Ovary (tissue), 9 donors: ENCODE measurements around the gene ABCC1. TPM values are rescaled to one million over a fixed set of nuclear protein-coding genes. Genes with fewer than 3 reads are reported as not detected.

Source experiments
- DNase-seq, 5 donors: peaks; one replicate each; pipeline ENCODE4 v3.0.0-alpha.2; 2019 to 2020
- H3K27ac ChIP-seq, 2 donors: fragments of 200-600 bp; one replicate each; pipeline versions ENCODE4 v1.5.1 to v1.8.0; 2019 to 2022
- H3K27me3 ChIP-seq: fragments of 200-600 bp; one replicate; pipeline ENCODE4 v1.8.0; 2022
- H3K36me3 ChIP-seq: fragments of 200-600 bp; sonication (generic); one replicate; pipeline ENCODE4 v1.5.1; 2019
- H3K4me1 ChIP-seq: one replicate; pipeline ENCODE4 v1.8.1; 2013; ENCODE audit warnings: mild to moderate bottlenecking, moderate library complexity; ENCODE audit not compliant: insufficient read depth
- H3K4me3 ChIP-seq: fragments of 200-600 bp; sonication (generic); one replicate; pipeline ENCODE4 v1.5.1; 2017
- H3K9me3 ChIP-seq, 2 donors: fragments of 200-600 bp in 1 of 2; sonication (generic) in 1 of 2; one replicate each; pipeline versions ENCODE4 v1.5.1 to v1.8.1; 2013 to 2019; ENCODE audit warnings: mild to moderate bottlenecking in 1 of 2, moderate library complexity in 1 of 2
- CTCF ChIP-seq, 3 donors: fragments of 450-650 bp in 2 of 3; fragments of 200-600 bp in 1 of 3; IDR thresholded peaks; one replicate each; pipeline versions ENCODE4 v1.5.1 to v1.8.0; 2016 to 2022; ENCODE audit warnings: antibody characterized with exemption in 3 of 3, mild to moderate bottlenecking in 1 of 3
- EP300 ChIP-seq: sonication (generic); formaldehyde crosslinking; IDR thresholded peaks from one replicate; pipeline ENCODE4 v1.6.1; 2017; ENCODE audit warnings: antibody characterized with exemption
- POLR2A ChIP-seq: fragments of 450-650 bp; IDR thresholded peaks from one replicate; pipeline ENCODE4 v1.6.1; 2017; ENCODE audit warnings: antibody characterized with exemption, mild to moderate bottlenecking, moderate library complexity
- WGBS, 3 donors: extraction: QIAGEN DNeasy Blood & Tissue Kit in 1 of 3; methylation state at CpG; one replicate each; pipeline versions ENCODE4 v1.1.5 to v1.1.7; 2013 to 2017; 5-methylcytosine and 5-hydroxymethylcytosine counted together
- intact Hi-C, 4 donors: fragments of 100-400 bp; cut with DNase I; formaldehyde crosslinking; loops; one replicate each; pipeline versions ENCODE4 v1.11.0 to v1.15.1; 2022 to 2023
- polyA plus RNA-seq, 2 donors: library from polyadenylated mRNA; stranded (reverse); fragments of 200-250 nt in 1 of 2; fragments of 350-450 nt in 1 of 2; fragmentation: Illumina TruSeq in 1 of 2; extraction: RNeasy Lipid Tissue Mini Kit (QIAGEN cat#74804) in 1 of 2; gene quantifications; one replicate each; pipeline ENCODE4 v1.2.3, GENCODE V29; 2013 to 2014
- total RNA-seq, 7 donors: library from RNA; depleted of rRNA in 2 of 7; stranded (reverse); fragments of >200 nt in 2 of 7; fragmentation: NEBNext Ultra II Directional in 3 of 7; extraction: Animal tissue kit (Norgen Biotek cat#: 25700) in 3 of 7; gene quantifications; one replicate each; pipeline versions ENCODE4 v1.1.0 to v1.2.4, GENCODE V29; 2016 to 2023
- donor health status: DM: no; HTN: no; CAD: no; lungs with moderate emphysema.
- donor health status: DM: no; HTN: no; CAD: no.
- donor health status: Bipolar disorder and iron deficiency.
- donor health status: DM: yes; HTN: yes; CAD: no.
- donor health status: DM: no; HTN: no; CAD: no.
- donor health status: DM: yes; HTN: yes; CAD: no.

Gene ABCC1
- total and polyA plus RNA-seq, 9 donors: 10.0 to 31.1 (median 20.9) TPM

GRCh38 chr16:16016388-16016964 is 67.1 kb downstream of the ABCC1 start:
- 97 to 99% (median 97%) methylated on average over 11 of the region's 11 CpGs for WGBS, 3 donors
- Histone ChIP-seq H3K27me3 (no peaks in the 10 kb centered on the region), H3K27ac (no peak overlapping the region), H3K4me1 (peaks cover 4% of the 10 kb centered on the region), H3K36me3 (no peaks in the 10 kb centered on the region), H3K9me3 (no peaks in the 10 kb centered on the region), H3K4me3 (no peak overlapping the region)
- intact Hi-C loops: loop anchor here in 2 of 4 donors (5.0 to 10.0 kb wide), 2 partner anchors 119 to 132 kb away; partner anchors contain the start of gene CEP20 (in 1 of the 2)
- TF ChIP-seq EP300 (no peak), CTCF (IDR thresholded peaks at IDR 0.05) (no peak), POLR2A (no peak)
- DNase-seq: no peak

GRCh38 chr16:16017812-16018211 is 68.4 kb downstream of the ABCC1 start:
- no peak for TF ChIP-seq POLR2A
- TF ChIP-seq CTCF (IDR thresholded peaks at IDR 0.05): no peak
- no peak for TF ChIP-seq EP300
- Histone ChIP-seq H3K27ac (no peak overlapping the region), H3K27me3 (no peaks in the 10 kb centered on the region), H3K4me3 (no peak overlapping the region), H3K9me3 (no peaks in the 10 kb centered on the region), H3K4me1 (peaks cover 12% of the 10 kb centered on the region), H3K36me3 (no peaks in the 10 kb centered on the region)
- 92 to 96% (median 95%) methylated on average over 3 of the region's 3 CpGs for WGBS, 3 donors
- DNase-seq: no peak
- intact Hi-C loops: loop anchor here in 2 of 4 donors (5.0 to 10.0 kb wide), 2 partner anchors 121 to 133 kb away; partner anchors contain the start of gene CEP20 (in 1 of the 2)

- Histone ChIP-seq H3K27me3 (no peaks in the 10 kb centered on the region), H3K36me3 (no peaks in the 10 kb centered on the region), H3K9me3 (no peaks in the 10 kb centered on the region), H3K27ac (no peak overlapping the region), H3K4me3 (no peak overlapping the region), H3K4me1 (peaks cover 12% of the 10 kb centered on the region)
- TF ChIP-seq POLR2A (no peak), CTCF (IDR thresholded peaks at IDR 0.05) (no peak), EP300 (no peak)
- intact Hi-C loops: loop anchor here in 2 of 4 donors (5.0 to 10.0 kb wide), 2 partner anchors 121 to 134 kb away; partner anchors contain the start of gene CEP20 (in 1 of the 2)
- no peak for DNase-seq
- 75 to 90% (median 89%) methylated on average over 4 of the region's 4 CpGs for WGBS, 3 donors
Observed at GRCh38 chr16:16018705-16019104, 69.3 kb downstream of the ABCC1 start.

GRCh38 chr16:16019488-16019887 is 70.1 kb downstream of the ABCC1 start:
- Histone ChIP-seq H3K4me3 (no peak overlapping the region), H3K9me3 (no peaks in the 10 kb centered on the region), H3K27ac (no peak overlapping the region), H3K27me3 (no peaks in the 10 kb centered on the region), H3K36me3 (no peaks in the 10 kb centered on the region), H3K4me1 (peaks cover 12% of the 10 kb centered on the region)
- DNase-seq: no peak
- intact Hi-C loops: loop anchor here in 2 of 4 donors (5.0 to 10.0 kb wide), 2 partner anchors 122 to 135 kb away; partner anchors contain the start of gene CEP20 (in 1 of the 2)
- TF ChIP-seq CTCF (IDR thresholded peaks at IDR 0.05) (no peak), POLR2A (no peak), EP300 (no peak)
- 81 to 94% (median 90%) methylated on average over 4 of the region's 4 CpGs for WGBS, 3 donors
